Neural cell (in vitro differentiated cells): ENCODE measurements around the gene OR5C1.

Experiments
- CTCF ChIP-seq: fragments of 450-650 bp; IDR thresholded peaks from 2 replicates; pipeline ENCODE4 v1.5.1; 2014; ENCODE audit warnings: antibody characterized with exemption, mild to moderate bottlenecking, moderate library complexity; ENCODE audit not compliant: poor library complexity, severe bottlenecking
- EP300 ChIP-seq: fragments of 450-650 bp; conservative IDR thresholded peaks from 2 replicates; pipeline ENCODE4 v1.6.1; 2014; ENCODE audit warnings: antibody characterized with exemption, mild to moderate bottlenecking, moderate library complexity; ENCODE audit not compliant: poor library complexity, severe bottlenecking
- EZH2 ChIP-seq: fragments of 200-600, 300-800 bp; shearing (Covaris generic), sonication (generic); IDR thresholded peaks from 2 replicates; pipeline ENCODE4 v1.6.1; 2014; ENCODE audit warnings: antibody characterized with exemption, low read length, borderline replicate concordance, mild to moderate bottlenecking; ENCODE audit not compliant: insufficient read depth, poor library complexity, severe bottlenecking
- POLR2AphosphoS5 ChIP-seq: IDR thresholded peaks from 2 replicates; pipeline ENCODE4 v1.6.1; 2012
- TAF1 ChIP-seq: IDR thresholded peaks from 2 replicates; pipeline ENCODE4 v1.6.1; 2012; ENCODE audit warnings: low read depth

GRCh38 chr9:122835313-122835731, 46.6 kb downstream of the OR5C1 start:
- TF ChIP-seq EP300 (no peak), EZH2 (no peak), CTCF (no peak), POLR2AphosphoS5 (no peak), TAF1 (no peak)
